Measurements from ENCODE around the gene NCSTN. TPM values are rescaled to one million over a fixed set of nuclear protein-coding genes. Genes with fewer than 3 reads are reported as not detected.

Gene NCSTN
- total and polyA plus RNA-seq, 9 of the 15 experiments (the other 6 are each of a cell fraction or from before 2014, with no cell fraction given), result 21.3 to 91.1 (median 57.9) TPM

- TF ChIP-seq GMEB1 (CRISPR knock-in tag; IDR thresholded peaks at IDR 0.05) (no peak), FOS (IDR thresholded peaks at IDR 0.05; ENCODE audit: extremely low read depth, insufficient read length) (no peak), MAZ (CRISPR knock-in tag; conservative IDR thresholded peaks at IDR 0.05 in 1 of 2, IDR thresholded peaks at IDR 0.05 in 1 of 2) (peak; percentile 90 to 96), MCM2 (IDR thresholded peaks at IDR 0.05; ENCODE audit: low read depth) (no peak), MXI1 (IDR thresholded peaks at IDR 0.05; ENCODE audit: low read depth, low read length) (no peak), CC2D1A (IDR thresholded peaks at IDR 0.05) (no peak; the same call in 1 of the 2 replicates), BRCA1 (IDR thresholded peaks at IDR 0.05) (no peak), BRCA1 (CRISPR knock-in tag; IDR thresholded peaks at IDR 0.05) (no peak), ZNF134 (CRISPR knock-in tag; conservative IDR thresholded peaks at IDR 0.05) (no peak), ZNF184 (CRISPR knock-in tag; IDR thresholded peaks at IDR 0.05) (no peak), NFE2 (IDR thresholded peaks at IDR 0.05; ENCODE audit: low read depth) (no peak), EP400 (IDR thresholded peaks at IDR 0.05) (peak; percentile 99), HNRNPH1 (optimal IDR thresholded peaks at IDR 0.05; ENCODE audit: low read depth, low read length) (no peak), E2F3 (CRISPR knock-in tag; IDR thresholded peaks at IDR 0.05) (no peak), BACH1 (tag; IDR thresholded peaks at IDR 0.05) (no peak), ZNF444 (CRISPR knock-in tag; IDR thresholded peaks at IDR 0.05) (no peak), RERE (CRISPR knock-in tag; IDR thresholded peaks at IDR 0.05; ENCODE audit: borderline replicate concordance) (no peak), E2F6 (IDR thresholded peaks at IDR 0.05; ENCODE audit: borderline replicate concordance in 1 of 2, extremely low read depth in 1 of 2, insufficient read depth in 1 of 2, insufficient read length in 1 of 2, low read depth in 1 of 2, low read length in 1 of 2, poor library complexity in 1 of 2, severe bottlenecking in 1 of 2) (no peak)
- TF ChIP-seq, protein P1, sequence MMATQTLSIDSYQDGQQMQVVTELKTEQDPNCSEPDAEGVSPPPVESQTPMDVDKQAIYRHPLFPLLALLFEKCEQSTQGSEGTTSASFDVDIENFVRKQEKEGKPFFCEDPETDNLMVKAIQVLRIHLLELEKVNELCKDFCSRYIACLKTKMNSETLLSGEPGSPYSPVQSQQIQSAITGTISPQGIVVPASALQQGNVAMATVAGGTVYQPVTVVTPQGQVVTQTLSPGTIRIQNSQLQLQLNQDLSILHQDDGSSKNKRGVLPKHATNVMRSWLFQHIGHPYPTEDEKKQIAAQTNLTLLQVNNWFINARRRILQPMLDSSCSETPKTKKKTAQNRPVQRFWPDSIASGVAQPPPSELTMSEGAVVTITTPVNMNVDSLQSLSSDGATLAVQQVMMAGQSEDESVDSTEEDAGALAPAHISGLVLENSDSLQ (IDR thresholded peaks at IDR 0.05), result peak; percentile 77
These were observed at the start of gene NCSTN, which contains the start of gene COPA (continued) for GRCh38 chr1:160342953-160343869.
